T-helper 1 cell treated with Interleukin-12 subunit alpha and Interleukin-12 subunit beta and Interleukin-4 antibody, amounts not matched to agents 30 ng/mL and 1 ng/mL, for 36 hours (primary cell): Measurements from ENCODE around the gene STON2. TPM values are rescaled to one million over a fixed set of nuclear protein-coding genes. Genes with fewer than 3 reads are reported as not detected.
"Not testable (repeated sequence)": the region's sequence is repeated elsewhere in the genome, so short reads cannot be mapped to it uniquely, and the experiment has no call there.

ENCODE experiments used
- intact Hi-C: fragments of 100-400 bp; cut with micrococcal nuclease; formaldehyde crosslinking; loops from one replicate; pipeline ENCODE4 v1.15.1; 2024
- total RNA-seq: library from RNA; stranded (reverse); gene quantifications from 2 replicates; pipeline ENCODE4 v1.2.3, GENCODE V29; 2022

Gene STON2, protein sequence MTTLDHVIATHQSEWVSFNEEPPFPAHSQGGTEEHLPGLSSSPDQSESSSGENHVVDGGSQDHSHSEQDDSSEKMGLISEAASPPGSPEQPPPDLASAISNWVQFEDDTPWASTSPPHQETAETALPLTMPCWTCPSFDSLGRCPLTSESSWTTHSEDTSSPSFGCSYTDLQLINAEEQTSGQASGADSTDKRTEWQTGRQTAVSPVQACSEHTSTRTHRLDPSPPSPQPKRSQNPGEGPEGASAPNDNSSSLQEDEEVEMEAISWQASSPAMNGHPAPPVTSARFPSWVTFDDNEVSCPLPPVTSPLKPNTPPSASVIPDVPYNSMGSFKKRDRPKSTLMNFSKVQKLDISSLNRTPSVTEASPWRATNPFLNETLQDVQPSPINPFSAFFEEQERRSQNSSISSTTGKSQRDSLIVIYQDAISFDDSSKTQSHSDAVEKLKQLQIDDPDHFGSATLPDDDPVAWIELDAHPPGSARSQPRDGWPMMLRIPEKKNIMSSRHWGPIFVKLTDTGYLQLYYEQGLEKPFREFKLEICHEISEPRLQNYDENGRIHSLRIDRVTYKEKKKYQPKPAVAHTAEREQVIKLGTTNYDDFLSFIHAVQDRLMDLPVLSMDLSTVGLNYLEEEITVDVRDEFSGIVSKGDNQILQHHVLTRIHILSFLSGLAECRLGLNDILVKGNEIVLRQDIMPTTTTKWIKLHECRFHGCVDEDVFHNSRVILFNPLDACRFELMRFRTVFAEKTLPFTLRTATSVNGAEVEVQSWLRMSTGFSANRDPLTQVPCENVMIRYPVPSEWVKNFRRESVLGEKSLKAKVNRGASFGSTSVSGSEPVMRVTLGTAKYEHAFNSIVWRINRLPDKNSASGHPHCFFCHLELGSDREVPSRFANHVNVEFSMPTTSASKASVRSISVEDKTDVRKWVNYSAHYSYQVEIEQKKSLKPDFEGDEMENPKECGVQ
- 1.1 and 1.5 TPM in 2 replicates for total RNA-seq

DNA sequence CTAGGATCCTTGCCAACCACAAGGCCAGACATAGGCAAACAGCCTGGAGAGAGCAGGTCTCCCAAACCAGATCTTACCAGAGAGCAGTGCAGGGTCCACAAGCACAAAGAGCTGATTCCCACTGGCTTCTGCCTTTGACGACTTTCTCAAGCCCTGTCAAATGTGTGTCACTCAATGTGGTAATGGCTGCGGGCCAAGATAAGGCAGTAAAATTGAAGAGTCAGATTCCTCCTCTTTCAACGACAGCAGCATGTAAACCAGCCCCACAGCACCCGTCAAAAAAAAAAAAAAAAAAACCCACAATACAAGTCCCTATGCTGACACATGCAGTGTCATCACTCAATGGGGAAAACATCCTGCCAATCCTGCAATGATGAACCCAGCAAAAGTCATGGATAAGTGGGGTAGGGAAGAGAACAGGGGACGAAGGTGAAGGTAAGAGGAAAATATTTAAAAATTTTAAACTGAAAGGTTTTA, at the start of gene STON2:
Gene STON2 (minus strand): TSS at position 123 of the 477 bp plus-strand sequence. CDS start 1,942 bp downstream, outside the sequence.
- intact Hi-C loops: loop anchor here (5.0 kb wide), 1 partner anchor 178 kb away; the partner anchor contains the start of gene GTF2A1

DNA sequence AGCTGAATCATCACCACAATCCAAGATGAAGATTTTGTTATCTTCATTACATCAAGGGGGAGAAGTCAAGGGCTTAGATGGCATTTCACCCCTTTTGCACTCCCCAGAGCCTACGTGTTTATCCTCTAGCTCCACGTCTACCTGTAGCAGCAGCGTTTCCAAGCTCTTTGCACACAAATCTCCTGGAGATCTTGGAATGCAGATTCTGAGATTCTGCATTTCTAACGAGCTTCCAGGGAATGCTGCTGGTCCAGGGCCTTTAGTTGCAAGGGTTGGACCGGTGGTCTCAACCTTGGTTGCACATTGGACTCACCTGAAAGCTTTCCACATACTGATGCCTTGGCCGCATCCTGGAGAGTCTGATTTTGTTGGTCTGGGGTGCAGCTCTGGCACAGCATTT, 49.5 kb upstream of the STON2 start:
- intact Hi-C loops: no loop called here

DNA sequence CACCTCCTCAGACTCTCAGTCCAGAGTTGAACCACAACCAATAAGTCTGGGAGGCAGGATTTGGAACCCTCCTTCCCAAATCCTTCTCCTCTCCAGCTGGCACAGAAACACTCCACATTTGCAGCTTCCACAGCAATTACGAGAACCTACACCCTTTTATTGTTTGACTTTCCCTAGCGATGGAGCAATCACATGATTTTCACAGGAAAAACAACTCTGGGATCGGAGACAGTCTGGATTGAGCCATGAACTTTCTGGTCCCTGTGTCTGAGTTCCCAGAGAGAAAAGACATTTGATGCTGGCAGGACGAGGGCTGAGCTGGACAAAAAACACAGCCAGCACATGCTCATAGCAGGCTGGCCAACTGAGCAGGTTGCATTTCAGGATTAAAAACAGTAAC, 49.0 kb upstream of the STON2 start:
- intact Hi-C loops: no loop called here

DNA sequence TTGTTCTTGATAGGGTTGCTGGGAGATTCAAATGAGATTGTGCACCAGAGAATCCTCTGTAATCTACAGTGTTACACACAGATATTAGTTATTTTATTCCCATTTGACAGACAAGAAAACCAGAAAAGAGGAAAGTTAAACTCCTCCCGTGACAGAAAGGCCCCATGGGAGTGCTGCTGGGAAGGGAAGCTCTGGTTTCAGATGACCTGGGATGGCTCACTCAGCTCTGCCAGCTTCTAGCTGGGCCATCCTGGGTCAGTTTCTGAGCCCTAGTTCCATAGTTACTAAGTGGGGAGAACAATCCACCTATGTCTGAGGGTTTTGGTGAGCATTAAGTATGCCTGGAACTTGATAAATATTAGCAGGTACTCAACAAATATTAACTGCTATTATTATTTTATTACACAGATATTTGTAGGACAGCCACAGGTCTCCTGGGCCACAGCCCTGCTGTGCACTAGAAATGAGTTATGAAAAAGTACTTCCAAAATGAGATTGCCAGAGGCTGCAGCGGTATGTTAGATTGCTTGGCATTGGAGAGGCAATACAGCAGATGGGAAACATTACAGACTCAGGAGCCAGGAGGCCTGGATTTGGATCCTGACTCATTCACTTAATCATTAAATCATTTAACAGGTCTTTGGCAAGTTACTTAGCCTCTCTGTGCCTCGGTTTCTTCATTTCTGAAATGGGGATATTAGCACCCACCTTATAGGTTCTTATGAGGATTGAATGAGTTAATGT, 47.1 kb upstream of the STON2 start:
- intact Hi-C loops: no loop called here

DNA sequence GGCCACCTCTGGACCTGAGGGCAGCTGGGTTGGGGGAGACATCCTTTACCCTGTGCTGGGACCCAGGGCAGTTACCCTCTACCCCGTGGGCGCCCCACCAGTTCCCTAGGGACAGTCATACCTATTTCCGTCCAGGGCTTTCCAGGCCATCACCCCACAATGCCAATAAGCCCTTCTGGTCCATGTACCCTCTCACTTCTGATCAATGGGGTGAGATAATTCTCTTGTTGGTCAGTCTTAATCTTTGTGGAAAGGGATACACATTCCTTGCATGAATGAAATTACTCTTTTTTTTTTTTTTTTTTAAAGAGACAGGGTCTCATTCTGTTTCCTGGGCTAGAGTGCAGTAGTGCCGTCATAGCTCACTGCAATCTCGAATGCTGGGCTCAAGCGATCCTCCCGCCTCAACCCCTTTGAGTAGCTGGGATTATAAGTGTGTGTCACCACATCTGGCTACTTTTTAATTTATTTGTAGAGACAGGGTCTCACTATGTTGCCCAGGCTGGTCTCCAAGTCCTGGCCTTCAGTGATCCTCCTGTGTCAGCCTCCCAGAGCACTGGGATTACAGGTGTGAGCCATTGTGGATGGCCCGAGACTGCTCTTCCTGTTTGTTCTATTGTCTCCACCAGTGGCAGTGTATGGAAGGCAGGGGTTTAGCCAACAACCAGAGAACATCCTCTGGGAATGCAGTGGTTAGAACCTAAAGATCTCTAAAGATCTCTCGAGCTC, 46.3 kb upstream of the STON2 start:
- intact Hi-C loops: no loop called here

DNA sequence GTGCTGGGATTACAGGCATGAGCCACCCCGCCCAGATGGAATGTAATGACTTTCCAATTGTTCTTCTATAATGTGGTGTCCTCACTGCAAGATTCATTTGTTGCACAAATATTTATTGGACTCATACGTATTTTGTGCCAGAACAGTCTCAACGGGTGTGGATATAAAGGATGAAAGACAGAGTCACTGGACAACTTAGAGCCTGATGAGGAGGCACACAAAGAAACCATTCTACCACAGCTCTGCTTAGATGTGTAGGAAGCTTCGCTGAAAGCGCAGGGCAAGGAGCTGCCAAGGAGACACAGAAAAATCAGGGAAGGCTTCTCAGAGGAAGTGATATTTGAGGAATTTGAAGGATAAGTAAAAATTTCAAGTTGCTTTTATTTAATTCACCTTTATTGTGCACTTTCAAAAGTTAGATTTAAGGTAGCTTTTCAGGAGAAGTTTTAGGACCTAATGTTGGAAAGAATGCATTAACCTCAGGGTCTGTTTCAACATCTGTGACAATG, 41.6 kb upstream of the STON2 start:
- intact Hi-C loops: no loop called here

DNA sequence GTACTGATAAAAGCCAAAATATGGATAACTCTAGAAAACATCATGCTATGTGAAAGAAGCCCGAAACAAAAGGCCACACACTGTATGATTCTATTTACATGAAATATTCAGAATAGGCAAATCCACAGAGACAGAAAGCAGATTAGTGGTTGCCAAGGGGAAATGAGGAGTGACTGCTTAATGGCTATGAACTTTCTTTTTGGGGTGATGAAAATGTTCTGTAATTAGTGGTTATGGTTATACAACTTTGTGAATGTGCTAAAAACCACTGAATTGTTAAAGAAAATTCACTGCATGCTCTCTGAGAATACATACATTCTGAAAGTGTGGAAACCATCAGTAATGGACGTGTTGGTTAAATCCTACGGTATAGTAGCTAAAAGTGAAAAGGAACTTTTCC, 39.9 kb upstream of the STON2 start:
- intact Hi-C loops: no loop called here

DNA sequence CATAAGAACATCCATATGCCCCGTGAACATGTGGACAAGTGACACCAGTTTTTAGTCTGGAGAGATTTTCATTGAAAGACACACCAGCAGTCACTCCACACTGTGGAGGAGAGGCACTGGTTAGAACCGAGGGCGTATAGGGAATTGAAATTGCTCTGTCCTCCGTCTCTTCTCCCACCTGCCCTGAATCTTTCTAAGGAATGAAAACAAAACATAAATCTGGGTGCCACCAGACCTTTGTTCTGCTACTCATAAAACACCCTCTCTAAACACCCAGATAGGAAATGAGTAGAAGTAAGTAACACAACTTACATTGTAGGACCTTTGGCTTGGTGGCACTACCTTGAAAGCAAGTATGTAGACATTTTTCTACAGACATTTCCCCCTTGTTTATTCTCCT, 37.1 kb upstream of the STON2 start:
- intact Hi-C loops: no loop called here

DNA sequence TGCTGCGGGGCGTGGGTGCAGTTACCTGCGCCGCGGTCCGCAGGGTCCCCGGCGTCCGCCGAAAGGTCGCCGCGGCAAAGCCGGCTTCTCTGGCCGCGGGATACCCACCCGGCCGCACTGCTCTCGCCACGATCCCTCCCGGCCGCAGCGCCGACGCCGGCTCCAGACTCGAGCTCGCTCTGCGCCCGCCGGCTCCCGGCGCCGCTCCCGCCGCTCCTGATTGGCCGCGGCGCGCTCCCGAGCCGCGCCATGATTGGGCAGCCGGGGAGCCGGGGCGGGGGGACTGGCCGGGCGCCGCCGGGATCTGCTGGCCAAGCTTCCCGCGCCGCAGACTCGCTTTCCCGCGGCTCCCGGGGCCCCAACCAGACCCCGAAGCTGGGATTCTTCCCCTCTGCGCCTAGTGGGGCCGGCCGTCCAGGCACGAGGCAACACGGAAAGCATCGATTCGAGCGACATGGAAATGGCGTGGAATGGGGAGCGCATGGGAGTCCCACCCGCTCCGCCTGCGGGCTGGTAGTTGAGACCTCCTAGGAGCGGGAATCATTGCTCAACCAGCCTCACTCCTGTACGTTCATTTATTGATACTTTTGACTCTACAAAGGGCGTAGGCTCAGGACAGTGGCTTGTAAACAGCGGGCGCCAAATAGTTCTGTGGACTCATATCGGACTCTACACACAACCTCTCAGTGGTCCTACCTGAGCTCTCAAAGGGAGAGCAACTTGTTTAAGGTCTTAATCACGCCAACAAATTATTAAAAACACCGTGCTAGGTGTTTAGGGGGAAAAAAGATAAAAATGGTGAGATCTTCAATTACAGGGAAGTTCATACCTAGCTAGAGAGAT, 36.4 kb upstream of the STON2 start:
- intact Hi-C loops: loop anchor here (1.0 kb wide), 1 partner anchor 17 kb away; no protein-coding TSS in a partner anchor

DNA sequence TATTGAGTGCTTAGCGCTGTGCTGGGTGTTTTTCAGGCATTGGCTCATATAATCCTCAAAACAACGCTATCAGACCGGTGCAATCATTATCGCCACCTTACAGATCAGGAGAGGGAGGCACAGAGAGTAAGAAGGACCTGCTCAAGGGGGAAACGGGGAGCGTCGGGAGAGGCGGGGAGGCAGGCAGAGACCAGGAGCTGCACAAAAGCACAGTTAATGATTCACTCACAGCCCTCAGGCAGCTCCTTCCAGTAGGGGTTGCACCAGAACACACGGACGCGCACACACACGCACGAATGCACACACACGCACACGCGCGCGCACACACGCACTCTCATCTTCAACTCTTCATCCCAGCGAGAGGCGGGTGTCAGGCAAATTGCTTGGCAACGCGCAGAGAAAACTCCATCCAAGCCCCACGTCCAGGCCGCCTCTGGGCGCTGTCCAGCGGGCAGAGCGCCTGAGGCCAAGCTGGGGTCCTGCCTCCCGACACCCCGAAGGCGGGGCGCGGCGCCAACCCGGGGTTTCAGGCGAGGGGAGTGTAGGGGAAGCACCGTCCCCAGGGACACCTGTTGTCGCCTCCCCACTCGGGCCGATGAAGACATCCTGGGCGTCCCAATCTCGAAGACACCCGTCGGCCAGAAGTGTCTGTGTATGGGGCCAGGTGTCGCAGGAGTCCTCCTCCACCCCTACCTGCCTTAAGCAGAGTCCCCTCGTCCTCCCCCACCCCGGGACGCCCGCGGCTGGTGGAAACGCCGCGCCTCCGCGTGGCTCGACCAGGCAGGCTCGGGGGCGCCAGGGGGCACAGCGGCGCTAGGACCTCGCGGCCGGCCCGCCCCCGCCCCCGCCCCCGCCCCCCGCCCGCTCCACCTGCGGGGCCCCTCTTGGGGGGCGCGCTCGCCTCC, 35.5 kb upstream of the STON2 start:
- intact Hi-C loops: loop anchor here (1.0 kb wide), 1 partner anchor 18 kb away; no protein-coding TSS in a partner anchor

DNA sequence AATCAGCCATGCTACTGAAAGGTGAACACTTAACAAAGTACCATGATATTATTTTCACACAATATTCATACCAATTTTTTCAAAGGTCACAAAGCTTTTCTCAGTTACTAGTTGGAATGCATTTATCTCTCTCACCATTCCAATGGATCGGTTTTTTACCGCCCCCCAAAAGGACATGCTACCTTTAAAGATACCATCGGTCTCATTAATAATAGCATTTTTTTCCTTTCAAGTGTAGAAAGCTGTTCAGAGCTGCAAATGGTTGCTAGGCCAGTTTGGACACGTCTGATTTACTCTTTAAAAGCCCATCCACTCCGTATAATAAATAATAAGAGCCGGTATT, 34.9 kb upstream of the STON2 start:
- intact Hi-C loops: no loop called here

DNA sequence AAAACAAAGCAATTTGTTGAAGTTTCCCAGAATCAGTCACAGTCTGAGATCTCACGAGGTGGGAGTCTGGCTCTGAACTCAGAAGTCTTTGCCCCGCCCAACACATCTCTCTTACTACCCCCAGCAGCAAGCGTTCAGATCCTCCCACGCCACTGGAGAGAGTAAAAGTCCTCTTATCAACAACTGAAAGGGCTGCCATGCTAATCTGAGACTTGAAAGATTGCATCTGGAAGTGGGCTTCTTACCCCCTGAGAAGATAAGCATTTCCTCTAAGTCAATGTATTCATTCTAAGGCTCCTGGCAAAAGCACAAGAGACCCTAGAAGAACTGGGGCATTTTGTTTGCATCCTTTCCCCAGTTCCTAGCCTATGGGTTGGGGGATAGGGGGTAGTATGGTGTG, 34.1 kb upstream of the STON2 start:
- intact Hi-C loops: no loop called here

DNA sequence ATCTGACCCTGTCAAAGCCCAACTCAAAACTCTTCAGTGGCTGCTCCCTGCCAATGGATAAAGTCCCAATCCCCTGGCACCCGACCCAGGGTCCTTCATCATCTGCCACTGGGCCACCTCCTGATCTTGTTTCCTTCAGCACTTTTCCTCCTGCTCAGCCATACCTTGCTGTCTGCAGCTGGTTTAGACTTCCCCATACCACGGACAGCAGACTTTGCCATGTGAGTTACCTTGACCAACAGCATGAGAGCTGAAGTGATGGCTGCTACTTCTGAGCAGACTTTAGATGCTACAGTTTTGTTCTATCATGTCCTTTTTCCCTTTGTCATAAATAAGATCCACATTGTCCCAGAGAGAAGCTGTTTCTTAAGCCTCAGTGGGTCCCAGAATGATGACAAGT, 33.3 kb upstream of the STON2 start:
- intact Hi-C loops: no loop called here

DNA sequence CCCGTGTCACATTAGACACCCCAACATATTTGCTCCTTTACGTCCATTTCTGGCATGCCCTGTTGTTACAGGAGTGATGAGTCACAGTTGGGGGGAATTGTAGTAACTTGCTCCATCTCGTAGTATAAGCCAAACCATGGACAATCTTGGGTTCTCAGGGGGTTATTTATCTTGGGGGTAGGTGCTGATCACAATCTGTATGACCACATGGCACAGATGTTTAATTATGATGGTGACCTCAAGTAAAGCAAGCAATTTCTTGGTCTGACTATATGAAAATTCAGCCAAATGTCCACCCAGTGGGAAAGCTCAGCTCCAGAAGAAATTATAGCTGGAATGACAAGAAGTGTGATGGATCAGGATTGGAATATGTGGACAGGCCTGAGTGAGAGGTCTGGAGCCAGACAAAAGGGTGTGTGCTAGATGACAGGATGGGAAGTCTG, 32.1 kb upstream of the STON2 start:
- intact Hi-C loops: no loop called here

DNA sequence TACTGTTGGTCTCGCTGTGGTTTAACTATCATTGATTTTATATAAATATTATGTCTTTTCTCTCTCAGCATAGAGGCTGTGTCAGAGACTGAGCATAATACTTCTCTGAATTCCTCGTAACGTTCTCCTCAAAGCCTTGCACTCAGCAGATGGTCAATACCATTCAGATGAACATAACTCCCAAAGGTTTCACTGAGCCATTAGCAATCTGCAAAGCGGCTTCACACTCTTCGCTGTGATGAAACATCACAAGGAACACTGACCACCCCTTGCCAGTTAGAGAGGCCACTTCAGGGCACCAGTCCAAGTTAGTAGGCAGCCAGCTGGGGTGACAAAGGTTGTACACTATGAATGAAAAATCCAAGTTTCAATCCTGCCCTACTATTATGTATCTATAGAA, 30.1 kb upstream of the STON2 start:
- intact Hi-C loops: no loop called here

DNA sequence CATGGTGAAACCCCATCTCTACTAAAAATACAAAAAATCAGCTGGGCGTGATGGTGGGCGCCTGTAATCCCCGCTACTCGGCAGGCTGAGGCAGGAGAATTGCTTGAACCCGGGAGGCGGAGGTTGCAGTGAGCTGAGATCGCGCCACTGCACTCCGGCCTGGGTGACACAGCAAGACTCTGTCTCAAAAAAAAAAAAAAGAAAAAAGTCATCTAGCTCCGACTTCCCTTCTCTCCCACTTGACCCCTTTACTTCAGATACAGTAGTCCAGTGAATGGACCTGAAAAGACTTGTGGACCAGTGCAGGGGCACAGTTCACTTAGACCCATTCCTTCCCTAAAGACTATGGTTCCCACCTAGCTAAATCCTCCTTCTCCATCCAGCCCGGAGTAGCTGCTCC, 29.6 kb upstream of the STON2 start:
- intact Hi-C loops: not testable (repeated sequence)

DNA sequence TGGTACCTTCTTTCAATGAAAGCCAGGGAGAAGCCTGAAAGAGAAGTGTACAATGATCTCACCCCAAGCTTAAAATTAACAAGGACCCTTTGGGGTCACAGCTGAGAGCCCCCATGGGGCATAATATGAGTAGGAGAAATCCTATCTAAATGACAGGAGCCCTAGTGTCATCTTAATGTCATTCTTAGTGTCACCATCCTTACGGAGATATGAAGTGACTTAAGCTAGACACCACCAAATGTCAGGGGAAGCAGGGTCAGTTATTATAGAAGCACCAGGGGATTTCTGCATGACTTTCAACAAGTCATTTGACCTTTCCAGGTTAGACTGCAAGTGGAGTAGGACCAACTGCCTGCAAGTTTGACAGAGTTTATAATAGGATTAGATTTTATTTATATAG, 28.9 kb upstream of the STON2 start:
- intact Hi-C loops: no loop called here

DNA sequence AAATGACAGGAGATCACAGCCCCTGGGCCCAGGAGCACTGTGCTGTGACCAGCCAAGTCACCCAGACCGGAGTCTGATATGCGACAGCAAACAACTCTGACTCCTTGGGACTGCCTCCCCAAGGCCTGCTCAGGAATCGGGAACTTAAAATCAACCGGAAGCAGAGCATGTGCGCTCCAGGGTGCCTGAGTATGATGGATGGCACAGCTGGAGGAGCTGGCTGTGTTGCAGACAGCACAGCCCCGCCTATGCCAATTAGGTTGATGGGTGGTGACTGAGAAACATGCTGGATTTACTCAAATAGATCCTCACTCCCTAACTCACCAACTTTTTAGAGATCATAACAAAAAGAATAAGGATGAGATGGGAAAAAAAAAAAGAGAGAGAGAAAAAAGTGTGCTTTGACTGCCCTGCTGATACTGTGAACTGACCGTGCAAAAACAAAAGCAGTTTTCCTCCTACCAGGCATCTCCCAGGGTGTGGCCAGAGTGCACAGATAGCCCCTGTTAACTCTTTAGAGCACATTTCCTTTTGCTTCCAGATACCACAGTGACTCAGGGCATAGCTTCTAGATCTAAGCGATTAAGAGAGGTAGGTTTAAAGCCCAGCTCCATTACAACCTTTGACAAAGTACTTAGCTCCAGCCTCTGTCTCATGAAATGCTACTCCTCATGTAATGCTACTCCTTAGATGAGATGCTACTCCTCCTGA, 27.4 kb upstream of the STON2 start:
- intact Hi-C loops: no loop called here
